K562 (cell line): ENCODE results near the gene ZNF488. TPM values are rescaled to one million over a fixed set of nuclear protein-coding genes. Genes with fewer than 3 reads are reported as not detected.

Experiments used
- ETV1 ChIP-seq: fragments of 450-650 bp; conservative IDR thresholded peaks from 2 replicates; pipeline ENCODE4 v1.6.1; 2016; ENCODE audit warnings: missing genetic modification characterization, control low read depth, low read depth, missing compliant biosample characterization
- GABPA ChIP-seq: fragments of 200-800 bp; sonication (Bioruptor generic); conservative IDR thresholded peaks from 2 replicates; pipeline ENCODE4 v1.6.1; 2016; ENCODE audit warnings: low read depth, missing genetic modification characterization, missing compliant biosample characterization
- NEUROD1 ChIP-seq: fragments of 150-350 bp; IDR thresholded peaks from 2 replicates; pipeline ENCODE4 v1.6.1; 2014; ENCODE audit warnings: borderline replicate concordance, low read length, low read depth; ENCODE audit not compliant: partially characterized antibody
- NR2C1 ChIP-seq, 2 experiments: fragments of 450-650 bp; IDR thresholded peaks; 2 replicates each; pipeline ENCODE4 v1.6.1; 2017; ENCODE audit warnings: mild to moderate bottlenecking in 2 of 2, antibody characterized with exemption in 1 of 2, inconsistent platforms in 1 of 2, missing compliant biosample characterization in 1 of 2, missing genetic modification characterization in 1 of 2
- PCBP1 ChIP-seq: fragments of 200-400 bp; formaldehyde crosslinking; IDR thresholded peaks from 2 replicates; pipeline ENCODE4 v1.6.1; 2018; ENCODE audit warnings: mild to moderate bottlenecking, low read depth, low read length; ENCODE audit not compliant: poor library complexity, severe bottlenecking
- PHF20 ChIP-seq: fragments of 450-650 bp; IDR thresholded peaks from 2 replicates; pipeline ENCODE4 v1.6.1; 2018; ENCODE audit not compliant: partially characterized antibody
- ZKSCAN1 ChIP-seq: fragments of 150-350 bp; IDR thresholded peaks from 2 replicates; pipeline ENCODE4 v1.6.1; 2016; ENCODE audit warnings: low read depth, low read length
- polyA plus RNA-seq, 8 experiments: library from polyadenylated mRNA; depleted of rRNA in 4 of 8; stranded (reverse) in 5 of 8; unstranded in 3 of 8; fragments of >200 nt; fragmentation: Nextera tagmentation in 2 of 8; fragmentation: Illumina TruSeq in 1 of 8; extraction: Ambion mirVana in 2 of 8; extraction: Trizol in 1 of 8; gene quantifications; 2 replicates each; pipeline versions ENCODE4 v1.2.1 to v1.2.3, GENCODE V29; 2011 to 2014; ENCODE audit warnings: inconsistent platforms in 1 of 8, missing spikeins in 1 of 8
- total RNA-seq, 7 experiments: library from RNA; depleted of rRNA in 6 of 7; stranded (reverse); fragments of >200 nt in 6 of 7; fragmentation: Illumina TruSeq in 2 of 7; extraction: Trizol in 2 of 7; gene quantifications; 2 replicates each; pipeline versions ENCODE4 v1.2.1 to v1.2.3, GENCODE V29; 2011 to 2021; ENCODE audit warnings: low replicate concordance in 1 of 7
- TF ChIP-seq, protein P1 (sequence below), 3 experiments: IDR thresholded peaks in 2 of 3; conservative IDR thresholded peaks in 1 of 3; 2 replicates each; pipeline ENCODE4 v1.5.1; 2011 to 2012; ENCODE audit warnings: low read length in 3 of 3, mild to moderate bottlenecking in 3 of 3, control low read depth in 2 of 3, improper control_type of control experiment in 1 of 3, inconsistent platforms in 1 of 3, low read depth in 1 of 3, mixed read lengths in 1 of 3, moderate library complexity in 1 of 3; ENCODE audit not compliant: insufficient read depth in 2 of 3
- TF ChIP-seq, protein P2 (sequence below), 2 experiments: fragments of 450-650 bp; formaldehyde crosslinking in 1 of 2; IDR thresholded peaks; 2 replicates each; pipeline versions ENCODE4 v1.4.0 to v1.6.1; 2014 to 2020; ENCODE audit warnings: mild to moderate bottlenecking in 2 of 2, borderline replicate concordance in 1 of 2, low read depth in 1 of 2
- TF ChIP-seq, protein P3 (sequence below), 2 experiments: fragments of 450-650 bp; conservative IDR thresholded peaks; 2 replicates each; pipeline ENCODE4 v1.6.1; 2017; ENCODE audit warnings: mild to moderate bottlenecking in 2 of 2, moderate library complexity in 2 of 2
- TF ChIP-seq, protein P4 (sequence below): fragments of 150-350 bp; IDR thresholded peaks from 2 replicates; pipeline ENCODE4 v1.6.1; 2014; ENCODE audit warnings: low read depth, mild to moderate bottlenecking, low read length, borderline replicate concordance

Gene ZNF488
- total and polyA plus RNA-seq, 9 of the 15 experiments (the other 6 are each of a cell fraction or from before 2014, with no cell fraction given): 0.03 to 0.09 (median 0.05) TPM; not detected in 3

DNA sequence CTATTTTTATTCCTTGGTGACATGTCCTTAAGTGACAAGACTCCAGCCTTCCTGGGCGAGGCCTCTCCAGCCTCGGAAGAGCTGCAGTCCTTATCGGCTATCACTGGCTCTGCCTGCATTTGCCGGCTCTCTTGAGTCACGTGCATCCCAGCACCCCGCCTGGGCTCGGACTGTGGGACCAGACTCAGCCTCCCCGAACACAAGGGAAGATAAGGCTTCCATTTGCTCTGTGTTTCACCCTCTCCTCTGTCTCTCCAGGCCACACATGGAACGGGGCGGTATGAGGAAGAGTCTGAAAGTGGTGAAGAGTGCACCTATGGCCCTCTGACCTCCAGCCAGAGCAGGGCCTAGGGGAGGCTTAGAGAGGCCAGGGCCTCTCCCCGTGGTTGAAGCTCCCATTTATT lies 57.2 kb downstream of the ZNF488 start (continued):
- TF ChIP-seq, protein P1, sequence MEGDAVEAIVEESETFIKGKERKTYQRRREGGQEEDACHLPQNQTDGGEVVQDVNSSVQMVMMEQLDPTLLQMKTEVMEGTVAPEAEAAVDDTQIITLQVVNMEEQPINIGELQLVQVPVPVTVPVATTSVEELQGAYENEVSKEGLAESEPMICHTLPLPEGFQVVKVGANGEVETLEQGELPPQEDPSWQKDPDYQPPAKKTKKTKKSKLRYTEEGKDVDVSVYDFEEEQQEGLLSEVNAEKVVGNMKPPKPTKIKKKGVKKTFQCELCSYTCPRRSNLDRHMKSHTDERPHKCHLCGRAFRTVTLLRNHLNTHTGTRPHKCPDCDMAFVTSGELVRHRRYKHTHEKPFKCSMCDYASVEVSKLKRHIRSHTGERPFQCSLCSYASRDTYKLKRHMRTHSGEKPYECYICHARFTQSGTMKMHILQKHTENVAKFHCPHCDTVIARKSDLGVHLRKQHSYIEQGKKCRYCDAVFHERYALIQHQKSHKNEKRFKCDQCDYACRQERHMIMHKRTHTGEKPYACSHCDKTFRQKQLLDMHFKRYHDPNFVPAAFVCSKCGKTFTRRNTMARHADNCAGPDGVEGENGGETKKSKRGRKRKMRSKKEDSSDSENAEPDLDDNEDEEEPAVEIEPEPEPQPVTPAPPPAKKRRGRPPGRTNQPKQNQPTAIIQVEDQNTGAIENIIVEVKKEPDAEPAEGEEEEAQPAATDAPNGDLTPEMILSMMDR (IDR thresholded peaks at IDR 0.05 in 2 of 3, conservative IDR thresholded peaks at IDR 0.05 in 1 of 3; ENCODE audit: insufficient read depth in 2 of 3, low read depth in 1 of 3, low read length in 3 of 3): no peak
- TF ChIP-seq NR2C1 (IDR thresholded peaks at IDR 0.05) (peak; percentile 55; the same call in 1 of the 2 replicates), NR2C1 (tag; IDR thresholded peaks at IDR 0.05) (peak; percentile 58; the same call in 1 of the 2 replicates), PCBP1 (no peak), GABPA (tag) (no peak), PHF20 (no peak), ETV1 (tag) (peak; percentile 52), ZKSCAN1 (peak; percentile 55; the same call in 1 of the 2 replicates), NEUROD1 (peak; percentile 51)
- TF ChIP-seq, protein P2, sequence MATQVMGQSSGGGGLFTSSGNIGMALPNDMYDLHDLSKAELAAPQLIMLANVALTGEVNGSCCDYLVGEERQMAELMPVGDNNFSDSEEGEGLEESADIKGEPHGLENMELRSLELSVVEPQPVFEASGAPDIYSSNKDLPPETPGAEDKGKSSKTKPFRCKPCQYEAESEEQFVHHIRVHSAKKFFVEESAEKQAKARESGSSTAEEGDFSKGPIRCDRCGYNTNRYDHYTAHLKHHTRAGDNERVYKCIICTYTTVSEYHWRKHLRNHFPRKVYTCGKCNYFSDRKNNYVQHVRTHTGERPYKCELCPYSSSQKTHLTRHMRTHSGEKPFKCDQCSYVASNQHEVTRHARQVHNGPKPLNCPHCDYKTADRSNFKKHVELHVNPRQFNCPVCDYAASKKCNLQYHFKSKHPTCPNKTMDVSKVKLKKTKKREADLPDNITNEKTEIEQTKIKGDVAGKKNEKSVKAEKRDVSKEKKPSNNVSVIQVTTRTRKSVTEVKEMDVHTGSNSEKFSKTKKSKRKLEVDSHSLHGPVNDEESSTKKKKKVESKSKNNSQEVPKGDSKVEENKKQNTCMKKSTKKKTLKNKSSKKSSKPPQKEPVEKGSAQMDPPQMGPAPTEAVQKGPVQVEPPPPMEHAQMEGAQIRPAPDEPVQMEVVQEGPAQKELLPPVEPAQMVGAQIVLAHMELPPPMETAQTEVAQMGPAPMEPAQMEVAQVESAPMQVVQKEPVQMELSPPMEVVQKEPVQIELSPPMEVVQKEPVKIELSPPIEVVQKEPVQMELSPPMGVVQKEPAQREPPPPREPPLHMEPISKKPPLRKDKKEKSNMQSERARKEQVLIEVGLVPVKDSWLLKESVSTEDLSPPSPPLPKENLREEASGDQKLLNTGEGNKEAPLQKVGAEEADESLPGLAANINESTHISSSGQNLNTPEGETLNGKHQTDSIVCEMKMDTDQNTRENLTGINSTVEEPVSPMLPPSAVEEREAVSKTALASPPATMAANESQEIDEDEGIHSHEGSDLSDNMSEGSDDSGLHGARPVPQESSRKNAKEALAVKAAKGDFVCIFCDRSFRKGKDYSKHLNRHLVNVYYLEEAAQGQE (IDR thresholded peaks at IDR 0.05; ENCODE audit: borderline replicate concordance): peak; percentile 76
- TF ChIP-seq, protein P2 (CRISPR knock-in tag; IDR thresholded peaks at IDR 0.05; ENCODE audit: low read depth): no peak
- TF ChIP-seq, protein P3, sequence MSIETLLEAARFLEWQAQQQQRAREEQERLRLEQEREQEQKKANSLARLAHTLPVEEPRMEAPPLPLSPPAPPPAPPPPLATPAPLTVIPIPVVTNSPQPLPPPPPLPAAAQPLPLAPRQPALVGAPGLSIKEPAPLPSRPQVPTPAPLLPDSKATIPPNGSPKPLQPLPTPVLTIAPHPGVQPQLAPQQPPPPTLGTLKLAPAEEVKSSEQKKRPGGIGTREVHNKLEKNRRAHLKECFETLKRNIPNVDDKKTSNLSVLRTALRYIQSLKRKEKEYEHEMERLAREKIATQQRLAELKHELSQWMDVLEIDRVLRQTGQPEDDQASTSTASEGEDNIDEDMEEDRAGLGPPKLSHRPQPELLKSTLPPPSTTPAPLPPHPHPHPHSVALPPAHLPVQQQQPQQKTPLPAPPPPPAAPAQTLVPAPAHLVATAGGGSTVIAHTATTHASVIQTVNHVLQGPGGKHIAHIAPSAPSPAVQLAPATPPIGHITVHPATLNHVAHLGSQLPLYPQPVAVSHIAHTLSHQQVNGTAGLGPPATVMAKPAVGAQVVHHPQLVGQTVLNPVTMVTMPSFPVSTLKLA (conservative IDR thresholded peaks at IDR 0.05): peak; percentile 43 to 76; a peak in 2 of 4 replicates
- TF ChIP-seq, protein P4, sequence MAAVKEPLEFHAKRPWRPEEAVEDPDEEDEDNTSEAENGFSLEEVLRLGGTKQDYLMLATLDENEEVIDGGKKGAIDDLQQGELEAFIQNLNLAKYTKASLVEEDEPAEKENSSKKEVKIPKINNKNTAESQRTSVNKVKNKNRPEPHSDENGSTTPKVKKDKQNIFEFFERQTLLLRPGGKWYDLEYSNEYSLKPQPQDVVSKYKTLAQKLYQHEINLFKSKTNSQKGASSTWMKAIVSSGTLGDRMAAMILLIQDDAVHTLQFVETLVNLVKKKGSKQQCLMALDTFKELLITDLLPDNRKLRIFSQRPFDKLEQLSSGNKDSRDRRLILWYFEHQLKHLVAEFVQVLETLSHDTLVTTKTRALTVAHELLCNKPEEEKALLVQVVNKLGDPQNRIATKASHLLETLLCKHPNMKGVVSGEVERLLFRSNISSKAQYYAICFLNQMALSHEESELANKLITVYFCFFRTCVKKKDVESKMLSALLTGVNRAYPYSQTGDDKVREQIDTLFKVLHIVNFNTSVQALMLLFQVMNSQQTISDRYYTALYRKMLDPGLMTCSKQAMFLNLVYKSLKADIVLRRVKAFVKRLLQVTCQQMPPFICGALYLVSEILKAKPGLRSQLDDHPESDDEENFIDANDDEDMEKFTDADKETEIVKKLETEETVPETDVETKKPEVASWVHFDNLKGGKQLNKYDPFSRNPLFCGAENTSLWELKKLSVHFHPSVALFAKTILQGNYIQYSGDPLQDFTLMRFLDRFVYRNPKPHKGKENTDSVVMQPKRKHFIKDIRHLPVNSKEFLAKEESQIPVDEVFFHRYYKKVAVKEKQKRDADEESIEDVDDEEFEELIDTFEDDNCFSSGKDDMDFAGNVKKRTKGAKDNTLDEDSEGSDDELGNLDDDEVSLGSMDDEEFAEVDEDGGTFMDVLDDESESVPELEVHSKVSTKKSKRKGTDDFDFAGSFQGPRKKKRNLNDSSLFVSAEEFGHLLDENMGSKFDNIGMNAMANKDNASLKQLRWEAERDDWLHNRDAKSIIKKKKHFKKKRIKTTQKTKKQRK: no peak
